H9 (cell line): ENCODE data around the gene RNF113A. TPM values are rescaled to one million over a fixed set of nuclear protein-coding genes. Genes with fewer than 3 reads are reported as not detected.
"Not testable (repeated sequence)": the region's sequence is repeated elsewhere in the genome, so short reads cannot be mapped to it uniquely, and the experiment has no call there.

Experiments
- DNase-seq: peaks from one replicate; pipeline ENCODE4 v3.0.0-alpha.2; 2017
- H2AFZ ChIP-seq: one replicate; pipeline ENCODE4 v1.6.1; 2013; ENCODE audit warnings: mild to moderate bottlenecking, low read length, control low read depth, moderate library complexity
- H2AK5ac ChIP-seq: 2 replicates; pipeline ENCODE4 v1.6.1; 2013; ENCODE audit warnings: low read length, control low read depth, mixed read lengths; ENCODE audit not compliant: insufficient read length
- H2BK120ac ChIP-seq: one replicate; pipeline ENCODE4 v1.6.1; 2013; ENCODE audit warnings: low read depth, mild to moderate bottlenecking, low read length, control low read depth, inconsistent platforms; ENCODE audit not compliant: poor library complexity, severe bottlenecking
- H2BK12ac ChIP-seq: 2 replicates; pipeline ENCODE4 v1.6.1; 2013; ENCODE audit warnings: low read length, control low read depth, mixed read lengths, low read depth; ENCODE audit not compliant: insufficient read length
- H2BK15ac ChIP-seq: 2 replicates; pipeline ENCODE4 v1.6.1; 2013; ENCODE audit warnings: low read depth, low read length, control low read depth
- H2BK20ac ChIP-seq: one replicate; pipeline ENCODE4 v1.6.1; 2013; ENCODE audit warnings: low read depth, mild to moderate bottlenecking, low read length, control low read depth, inconsistent platforms; ENCODE audit not compliant: poor library complexity, severe bottlenecking
- H2BK5ac ChIP-seq: 2 replicates; pipeline ENCODE4 v1.6.1; 2013; ENCODE audit warnings: low read length, control low read depth, mixed read lengths; ENCODE audit not compliant: insufficient read length
- H3K14ac ChIP-seq: 2 replicates; pipeline ENCODE4 v1.6.1; 2013; ENCODE audit warnings: low read length, control low read depth; ENCODE audit not compliant: insufficient read depth
- H3K18ac ChIP-seq: 2 replicates; pipeline ENCODE4 v1.6.1; 2013; ENCODE audit warnings: low read depth, mild to moderate bottlenecking, mixed read lengths, low read length, control low read depth; ENCODE audit not compliant: insufficient read length
- H3K23ac ChIP-seq: 2 replicates; pipeline ENCODE4 v1.6.1; 2013; ENCODE audit warnings: low read length, control low read depth, mixed read lengths, low read depth; ENCODE audit not compliant: insufficient read length
- H3K23me2 ChIP-seq: 2 replicates; pipeline ENCODE4 v1.6.1; 2013; ENCODE audit warnings: low read depth, mild to moderate bottlenecking, mixed read lengths, low read length, control low read depth; ENCODE audit not compliant: insufficient read length, poor library complexity, severe bottlenecking
- H3K27ac ChIP-seq: 2 replicates; pipeline ENCODE4 v1.5.1; 2013; ENCODE audit warnings: low read length, control low read depth, mixed read lengths, low read depth; ENCODE audit not compliant: insufficient read length
- H3K27me3 ChIP-seq: 2 replicates; pipeline ENCODE4 v1.6.1; 2013; ENCODE audit warnings: low read length, control low read depth, inconsistent platforms; ENCODE audit not compliant: insufficient read depth
- H3K4ac ChIP-seq: 2 replicates; pipeline ENCODE4 v1.6.1; 2013; ENCODE audit warnings: low read depth, mild to moderate bottlenecking, control low read depth, inconsistent platforms, low read length, moderate library complexity
- H3K4me1 ChIP-seq: 2 replicates; pipeline ENCODE4 v1.6.1; 2013; ENCODE audit warnings: low read length, control low read depth, inconsistent platforms; ENCODE audit not compliant: insufficient read depth
- H3K4me2 ChIP-seq: 2 replicates; pipeline ENCODE4 v1.6.1; 2013; ENCODE audit warnings: low read length, control low read depth, mixed read lengths; ENCODE audit not compliant: insufficient read length, insufficient read depth
- H3K56ac ChIP-seq: 2 replicates; pipeline ENCODE4 v1.6.1; 2013; ENCODE audit warnings: low read depth, mild to moderate bottlenecking, mixed read lengths, low read length, control low read depth; ENCODE audit not compliant: insufficient read length
- H3K79me1 ChIP-seq: 2 replicates; pipeline ENCODE4 v1.6.1; 2013; ENCODE audit warnings: low read depth, mild to moderate bottlenecking, moderate library complexity, low read length, control low read depth, inconsistent platforms; ENCODE audit not compliant: insufficient read depth, poor library complexity, severe bottlenecking
- H3K79me2 ChIP-seq: 2 replicates; pipeline ENCODE4 v1.6.1; 2013; ENCODE audit warnings: low read length, control low read depth, inconsistent platforms; ENCODE audit not compliant: insufficient read depth
- H3K9ac ChIP-seq: 2 replicates; pipeline ENCODE4 v1.6.1; 2013; ENCODE audit warnings: low read length, control low read depth, mixed read lengths; ENCODE audit not compliant: insufficient read length; ENCODE audit errors: extremely low read depth
- H3K9me3 ChIP-seq: one replicate; pipeline ENCODE4 v1.6.1; 2013; ENCODE audit warnings: low read depth, low read length, inconsistent platforms; ENCODE audit not compliant: control insufficient read depth
- H3T11ph ChIP-seq: one replicate; pipeline ENCODE4 v1.6.1; 2013; ENCODE audit warnings: mild to moderate bottlenecking, low read length, control low read depth, inconsistent platforms
- H4K20me1 ChIP-seq: one replicate; pipeline ENCODE4 v1.6.1; 2013; ENCODE audit not compliant: control insufficient read depth, insufficient read length, insufficient read depth
- H4K5ac ChIP-seq: 2 replicates; pipeline ENCODE4 v1.6.1; 2013; ENCODE audit warnings: low read depth, mild to moderate bottlenecking, mixed read lengths, low read length, control low read depth; ENCODE audit not compliant: insufficient read length
- H4K8ac ChIP-seq: replicated peaks from 2 replicates; pipeline ENCODE4 v1.6.1; 2013; ENCODE audit warnings: low read length, control low read depth, mixed read lengths, low read depth; ENCODE audit not compliant: insufficient read length
- H4K91ac ChIP-seq: 2 replicates; pipeline ENCODE4 v1.6.1; 2013; ENCODE audit warnings: low read depth, mild to moderate bottlenecking, moderate library complexity, mixed read lengths, low read length, control low read depth; ENCODE audit not compliant: insufficient read length
- H3K27ac Mint-ChIP-seq, 3 experiments: 2 replicates in 2 of 3; 3 replicates in 1 of 3; pipeline ENCODE4 v1.8.0; 2020 to 2021; ENCODE audit warnings: mixed read lengths in 3 of 3, mild to moderate bottlenecking in 1 of 3, moderate library complexity in 1 of 3
- H3K27me3 Mint-ChIP-seq: 2 replicates; pipeline ENCODE4 v1.8.0; 2021; ENCODE audit warnings: low read depth, mild to moderate bottlenecking, moderate library complexity, mixed read lengths
- H3K36me3 Mint-ChIP-seq, 3 experiments: 2 replicates in 2 of 3; 3 replicates in 1 of 3; pipeline ENCODE4 v1.8.0; 2020 to 2021; ENCODE audit warnings: low read depth in 3 of 3, mixed read lengths in 3 of 3; ENCODE audit not compliant: insufficient read depth in 1 of 3
- H3K4me1 Mint-ChIP-seq, 2 experiments: 2 replicates each; pipeline ENCODE4 v1.8.0; 2020; ENCODE audit warnings: mixed read lengths in 2 of 2
- H3K4me3 Mint-ChIP-seq, 2 experiments: 2 replicates in 1 of 2; 3 replicates in 1 of 2; pipeline ENCODE4 v1.8.0; 2020 to 2021; ENCODE audit warnings: mild to moderate bottlenecking in 2 of 2, mixed read lengths in 2 of 2, moderate library complexity in 1 of 2
- H3K9me3 Mint-ChIP-seq, 2 experiments: 2 replicates in 1 of 2; 3 replicates in 1 of 2; pipeline ENCODE4 v1.8.0; 2020; ENCODE audit warnings: mild to moderate bottlenecking in 2 of 2, mixed read lengths in 2 of 2, moderate library complexity in 1 of 2
- WGBS: extraction: QIAGEN DNeasy Blood & Tissue Kit; methylation state at CpG from one replicate; pipeline ENCODE4 v1.1.7; 2013; ENCODE audit warnings: missing lambda C conversion rate, low lambda C conversion rate, mixed read lengths; ENCODE audit not compliant: insufficient read length; ENCODE audit errors: extremely low coverage; 5-methylcytosine and 5-hydroxymethylcytosine counted together
- total RNA-seq: library from RNA; stranded (reverse); gene quantifications from 2 replicates; pipeline ENCODE4 v1.2.1, GENCODE V29; 2021
- TF ChIP-seq, protein P1 (sequence below): fragments of 200-600 bp; sonication (generic); conservative IDR thresholded peaks from 3 replicates; pipeline ENCODE4 v1.8.0; 2021; ENCODE audit warnings: antibody characterized with exemption, mild to moderate bottlenecking

The RNF113A gene
- total RNA-seq, 1 experiment from 2014 or later: 13.7 TPM

DNA sequence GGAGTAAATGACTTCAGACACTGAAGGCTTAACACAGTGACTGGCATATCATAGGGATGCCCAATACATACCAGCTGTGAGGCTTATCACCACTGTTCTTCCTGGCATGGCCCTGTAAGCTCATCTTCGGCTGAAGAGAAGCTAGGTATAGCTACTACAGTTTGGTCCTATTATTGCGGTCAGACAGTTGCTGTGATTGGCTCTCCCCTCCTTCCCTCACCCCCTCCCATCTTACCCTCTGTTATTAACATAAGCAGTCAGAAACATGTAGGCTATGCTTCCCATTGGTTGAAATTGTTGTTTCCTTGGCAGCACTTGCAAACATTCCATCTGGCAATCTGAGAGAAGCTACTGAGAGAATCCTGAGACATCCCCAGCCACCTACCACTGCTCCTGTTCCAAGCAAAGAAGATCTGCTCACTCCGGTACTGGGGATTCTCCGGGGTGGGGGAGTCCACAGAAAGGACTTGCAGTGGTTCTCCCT is 24.4 kb upstream of the RNF113A start, which contains the start of gene AKAP14:
TSS of gene AKAP14 (plus strand) at position 51 of the 484 bp plus-strand sequence. CDS start 7,331 bp downstream, outside the sequence.
- Histone ChIP-seq H3K4me2 (peak within 1 kb of the TSS; percentile 39), H4K5ac (no peak within 1 kb of the TSS), H3K4ac (no peak within 1 kb of the TSS), H2BK12ac (no peak within 1 kb of the TSS), H2BK120ac (no peak within 1 kb of the TSS), H2BK5ac (no peak within 1 kb of the TSS), H3K14ac (no peak within 1 kb of the TSS), H4K91ac (no peak within 1 kb of the TSS), H4K20me1 (no peaks in the 10 kb centered on the region), H3K9me3 (peaks cover 19% of the 10 kb centered on the region), H3K9ac (no peak within 1 kb of the TSS), H2BK20ac (no peak within 1 kb of the TSS), H2BK15ac (no peak within 1 kb of the TSS), H2AK5ac (no peak within 1 kb of the TSS), H3K27me3 (no peaks in the 10 kb centered on the region), H3K27ac (no peak within 1 kb of the TSS), H3K4me1 (0 out of 2 replicates have a peak, but pooled peaks cover 2% of the 10 kb centered on the region), H3K79me1 (no peaks in the 10 kb centered on the region), H2AFZ (no peak within 1 kb of the TSS), H3K18ac (no peak within 1 kb of the TSS), H3K56ac (no peak within 1 kb of the TSS), H4K8ac (no peak within 1 kb of the TSS), H3K79me2 (no peaks in the 10 kb centered on the region), H3T11ph (no peak within 1 kb of the TSS), H3K23me2 (no peaks in the 10 kb centered on the region), H3K23ac (no peak within 1 kb of the TSS)
- Mint-ChIP-seq H3K36me3 (peaks cover 0 to 5% (median 2%) of the 10 kb centered on the region in 3 experiments; a peak in 1 of 7 replicates), H3K4me3 (peak within 1 kb of the TSS in 1 of 2 experiments; percentile 54; a peak in 2 of 5 replicates), H3K27me3 (no peaks in the 10 kb centered on the region), H3K27ac (peak within 1 kb of the TSS in 1 of 3 experiments; percentile 71; a peak in 2 of 7 replicates), H3K9me3 (peaks cover 42 to 60% of the 10 kb centered on the region in 2 experiments), H3K4me1 (peaks cover 4 to 6% of the 10 kb centered on the region in 2 experiments)
- TF ChIP-seq, protein P1, sequence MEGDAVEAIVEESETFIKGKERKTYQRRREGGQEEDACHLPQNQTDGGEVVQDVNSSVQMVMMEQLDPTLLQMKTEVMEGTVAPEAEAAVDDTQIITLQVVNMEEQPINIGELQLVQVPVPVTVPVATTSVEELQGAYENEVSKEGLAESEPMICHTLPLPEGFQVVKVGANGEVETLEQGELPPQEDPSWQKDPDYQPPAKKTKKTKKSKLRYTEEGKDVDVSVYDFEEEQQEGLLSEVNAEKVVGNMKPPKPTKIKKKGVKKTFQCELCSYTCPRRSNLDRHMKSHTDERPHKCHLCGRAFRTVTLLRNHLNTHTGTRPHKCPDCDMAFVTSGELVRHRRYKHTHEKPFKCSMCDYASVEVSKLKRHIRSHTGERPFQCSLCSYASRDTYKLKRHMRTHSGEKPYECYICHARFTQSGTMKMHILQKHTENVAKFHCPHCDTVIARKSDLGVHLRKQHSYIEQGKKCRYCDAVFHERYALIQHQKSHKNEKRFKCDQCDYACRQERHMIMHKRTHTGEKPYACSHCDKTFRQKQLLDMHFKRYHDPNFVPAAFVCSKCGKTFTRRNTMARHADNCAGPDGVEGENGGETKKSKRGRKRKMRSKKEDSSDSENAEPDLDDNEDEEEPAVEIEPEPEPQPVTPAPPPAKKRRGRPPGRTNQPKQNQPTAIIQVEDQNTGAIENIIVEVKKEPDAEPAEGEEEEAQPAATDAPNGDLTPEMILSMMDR: no peak
- no CpG with 5 or more reads among the region's 4 CpGs for WGBS
- DNase-seq: peak; percentile 46

DNA sequence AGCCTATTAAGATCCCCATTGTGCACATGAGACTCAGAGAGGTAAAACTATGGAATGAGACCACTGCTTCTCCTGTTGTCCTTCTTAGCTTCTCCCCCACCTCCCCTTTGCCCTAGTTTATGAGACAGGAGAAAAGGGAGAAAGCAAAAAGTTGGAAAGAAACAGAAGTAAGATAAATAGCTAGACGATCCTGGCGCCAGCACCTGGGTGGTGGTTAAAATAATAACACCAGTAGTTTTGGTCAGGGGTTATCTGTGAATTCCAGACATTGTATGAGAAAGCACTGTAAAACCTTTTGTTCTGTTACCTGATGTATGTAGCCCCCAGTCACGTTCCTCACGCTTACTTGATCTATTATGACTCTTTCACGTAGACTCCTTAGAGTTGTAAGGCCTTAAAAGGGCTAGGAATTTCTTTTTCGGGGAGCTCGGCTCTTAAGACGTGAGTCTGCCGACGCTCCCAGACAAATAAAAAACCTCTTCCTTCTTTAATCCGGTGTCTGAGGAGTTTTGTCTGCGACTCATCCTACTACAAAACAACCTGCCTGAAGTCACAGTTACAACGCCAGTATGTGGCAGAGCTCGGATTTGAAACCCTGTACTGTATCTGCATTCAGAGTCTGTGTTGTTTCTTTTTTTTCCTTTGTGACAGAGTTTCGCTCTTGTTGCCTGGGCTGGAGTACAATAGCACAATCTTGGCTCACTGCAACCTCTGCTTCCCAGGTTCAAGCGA is 20.6 kb upstream of the RNF113A start:
- not testable (repeated sequence) for H3K18ac ChIP-seq, H3K4me2 ChIP-seq, H4K5ac ChIP-seq, H3K4ac ChIP-seq, H2BK12ac ChIP-seq, H3K27me3 Mint-ChIP-seq, H2AFZ ChIP-seq, H3T11ph ChIP-seq, H3K4me3 Mint-ChIP-seq, H3K79me2 ChIP-seq, H3K9ac ChIP-seq, H3K36me3 Mint-ChIP-seq, H2BK5ac ChIP-seq, H3K14ac ChIP-seq, H3K56ac ChIP-seq, H3K4me1 Mint-ChIP-seq, H3K79me1 ChIP-seq, H3K23me2 ChIP-seq, H4K20me1 ChIP-seq, H3K4me1 ChIP-seq, H2BK20ac ChIP-seq, H3K23ac ChIP-seq, H3K9me3 ChIP-seq, H2AK5ac ChIP-seq, H2BK120ac ChIP-seq, H3K27me3 ChIP-seq, DNase-seq, H4K8ac ChIP-seq, H3K27ac ChIP-seq, H4K91ac ChIP-seq, H2BK15ac ChIP-seq
- peak overlapping the region in 1 of 3 experiments; percentile 44; a peak in 1 of 7 replicates for H3K27ac Mint-ChIP-seq
- peaks cover 35 to 52% of the 10 kb centered on the region in 2 experiments for H3K9me3 Mint-ChIP-seq
- WGBS: no CpG with 5 or more reads among the region's 16 CpGs
